Adrenal gland (tissue), 12 donors: ENCODE results near the gene DOCK3. TPM values are rescaled to one million over a fixed set of nuclear protein-coding genes. Genes with fewer than 3 reads are reported as not detected.
"Not testable (repeated sequence)": the region's sequence is repeated elsewhere in the genome, so short reads cannot be mapped to it uniquely, and the experiment has no call there.

ENCODE experiments used
- DNase-seq, 7 donors: peaks; one replicate each; pipeline ENCODE4 v3.0.0-alpha.2; 2019 to 2020
- H3K27ac ChIP-seq, 5 donors: fragments of 200-600 bp; sonication (generic) in 4 of 5; 1 replicate in 3 of 5; 2 replicates in 2 of 5; pipeline versions ENCODE4 v1.5.1 to v1.8.0; 2016 to 2020; ENCODE audit warnings: mild to moderate bottlenecking in 1 of 5
- H3K27me3 ChIP-seq: fragments of 200-600 bp; 2 replicates; pipeline ENCODE4 v1.8.0; 2021
- H3K36me3 ChIP-seq, 2 donors: fragments of 200-600 bp; replicated peaks in 1 of 2; 1 replicate in 1 of 2; 2 replicates in 1 of 2; pipeline versions ENCODE4 v1.5.1 to v1.8.0; 2018 to 2022
- H3K4me1 ChIP-seq, 2 donors: fragments of 200-600 bp; replicated peaks in 1 of 2; 1 replicate in 1 of 2; 2 replicates in 1 of 2; pipeline versions ENCODE4 v1.5.1 to v1.8.0; 2018 to 2021
- H3K4me3 ChIP-seq, 4 donors: fragments of 200-600 bp; sonication (generic) in 3 of 4; one replicate each; pipeline ENCODE4 v1.5.1; 2016 to 2018
- H3K9me3 ChIP-seq, 3 donors: fragments of 200-600 bp; sonication (generic) in 1 of 3; replicated peaks in 1 of 3; 1 replicate in 2 of 3; 2 replicates in 1 of 3; pipeline versions ENCODE4 v1.5.1 to v1.8.0; 2016 to 2021
- CTCF ChIP-seq, 6 experiments: fragments of 450-650 bp in 4 of 6; fragments of 200-600 bp in 2 of 6; sonication (generic) in 1 of 6; IDR thresholded peaks; 1 replicate in 5 of 6; 2 replicates in 1 of 6; pipeline versions ENCODE4 v1.5.1 to v1.8.0; 2016 to 2021; ENCODE audit warnings: antibody characterized with exemption in 6 of 6, mild to moderate bottlenecking in 2 of 6, moderate library complexity in 1 of 6
- POLR2A ChIP-seq, 2 donors: fragments of 450-650 bp; IDR thresholded peaks; one replicate each; pipeline ENCODE4 v1.6.1; 2017; ENCODE audit warnings: antibody characterized with exemption in 2 of 2, mild to moderate bottlenecking in 2 of 2, moderate library complexity in 1 of 2
- WGBS, 4 donors: extraction: QIAGEN DNeasy Blood & Tissue Kit in 2 of 4; methylation state at CpG; one replicate each; pipeline versions ENCODE4 v1.1.5 to v1.1.7; 2013 to 2017; 5-methylcytosine and 5-hydroxymethylcytosine counted together
- intact Hi-C, 2 donors: fragments of 100-400 bp; cut with DNase I; formaldehyde crosslinking; loops; one replicate each; pipeline versions ENCODE4 v1.14.1 to v1.15.0; 2022 to 2023
- polyA plus RNA-seq, 3 donors: library from polyadenylated mRNA; stranded (reverse); fragments of 200-250 nt in 2 of 3; fragments of 350-450 nt in 1 of 3; fragmentation: Illumina TruSeq in 1 of 3; extraction: RNeasy Lipid Tissue Mini Kit (QIAGEN cat#74804) in 1 of 3; gene quantifications; one replicate each; pipeline ENCODE4 v1.2.3, GENCODE V29; 2013 to 2014
- total RNA-seq, 9 donors: library from RNA; depleted of rRNA in 4 of 9; stranded (reverse); fragments of >200 nt in 4 of 9; fragments of 120-200 nt in 1 of 9; fragmentation: NEBNext Ultra II Directional in 1 of 9; extraction: Animal tissue kit (Norgen Biotek cat#: 25700) in 1 of 9; gene quantifications; one replicate each; pipeline versions ENCODE4 v1.1.0 to v1.2.4, GENCODE V29; 2013 to 2023
- donor health status: healthy with polysubstance abuse.
- donor health status: Bipolar disorder and iron deficiency.
- donor health status: DM: yes; HTN: yes; CAD: no.
- donor health status: DM: no; HTN: no; CAD: no.
- donor health status: DM: no; HTN: no; CAD: no.
- donor health status: DM: yes; HTN: yes; CAD: no.

The DOCK3 gene
- total and polyA plus RNA-seq, 12 donors, result 0.72 to 8.6 (median 2.9) TPM

GRCh38 chr3:50885070-50885850 is 210.5 kb downstream of the DOCK3 start:
- no peaks in the 10 kb centered on the region for H3K9me3 ChIP-seq
- H3K27me3 ChIP-seq, result no peaks in the 10 kb centered on the region
- H3K4me1 ChIP-seq, result no peaks in the 10 kb centered on the region
- no peak overlapping the region for H3K27ac ChIP-seq
- WGBS, 4 donors, result 70 to 84% (median 74%) methylated on average over 5 of the region's 5 CpGs
- no peaks in the 10 kb centered on the region for H3K36me3 ChIP-seq
- intact Hi-C loops, result no loop called here
- DNase-seq, result no peak
- no peak for TF ChIP-seq POLR2A (IDR thresholded peaks at IDR 0.05)
- TF ChIP-seq CTCF (IDR thresholded peaks at IDR 0.05), result no peak
- H3K4me3 ChIP-seq, result no peak overlapping the region

- no peaks in the 10 kb centered on the region for H3K27me3 ChIP-seq
- H3K4me1 ChIP-seq, result no peaks in the 10 kb centered on the region
- no peaks in the 10 kb centered on the region for H3K36me3 ChIP-seq
- DNase-seq, result no peak
- no peaks in the 10 kb centered on the region for H3K9me3 ChIP-seq
- intact Hi-C loops, result no loop called here
- H3K4me3 ChIP-seq, result no peak overlapping the region
- WGBS, 4 donors, result 44 to 60% (median 57%) methylated on average over 3 of the region's 3 CpGs
- H3K27ac ChIP-seq, result no peak overlapping the region
- TF ChIP-seq CTCF (IDR thresholded peaks at IDR 0.05) (no peak), POLR2A (IDR thresholded peaks at IDR 0.05) (no peak)
Observed at GRCh38 chr3:50890688-50891344, 216.1 kb downstream of the DOCK3 start.

GRCh38 chr3:50901097-50901496 is 226.4 kb downstream of the DOCK3 start:
- intact Hi-C loops, H3K4me3 ChIP-seq, H3K36me3 ChIP-seq, H3K27ac ChIP-seq, DNase-seq, H3K27me3 ChIP-seq, H3K4me1 ChIP-seq, H3K9me3 ChIP-seq: not testable (repeated sequence)
- 28 to 31% methylated on average over 1 of the region's 1 CpG; no CpG with 5 or more reads in 2 of the 4 donors for WGBS, 4 donors

- TF ChIP-seq CTCF (IDR thresholded peaks at IDR 0.05) (no peak), POLR2A (IDR thresholded peaks at IDR 0.05) (no peak)
- Histone ChIP-seq H3K27ac (no peak overlapping the region), H3K36me3 (no peaks in the 10 kb centered on the region), H3K4me1 (no peaks in the 10 kb centered on the region), H3K9me3 (no peaks in the 10 kb centered on the region), H3K27me3 (no peaks in the 10 kb centered on the region), H3K4me3 (no peak overlapping the region)
- DNase-seq, result no peak
- WGBS, 4 donors, result 81 to 86% (median 83%) methylated on average over 6 of the region's 6 CpGs
- intact Hi-C loops, result no loop called here
Observed at GRCh38 chr3:50912746-50913145, 238.0 kb downstream of the DOCK3 start.
